ENCODE measurements around the gene ZNF566.

The ZNF566 gene

GRCh38 chr19:36409841-36410240, 79.5 kb downstream of the ZNF566 start:
- no peak for ATAC-seq
- Mint-ChIP-seq H3K9me3 (no peaks in the 10 kb centered on the region), H3K4me3 (no peak overlapping the region), H3K27ac (no peak overlapping the region), H3K36me3 (peaks cover 73% of the 10 kb centered on the region), H3K4me1 (peaks cover 7% of the 10 kb centered on the region), H3K27me3 (no peaks in the 10 kb centered on the region)

DNA sequence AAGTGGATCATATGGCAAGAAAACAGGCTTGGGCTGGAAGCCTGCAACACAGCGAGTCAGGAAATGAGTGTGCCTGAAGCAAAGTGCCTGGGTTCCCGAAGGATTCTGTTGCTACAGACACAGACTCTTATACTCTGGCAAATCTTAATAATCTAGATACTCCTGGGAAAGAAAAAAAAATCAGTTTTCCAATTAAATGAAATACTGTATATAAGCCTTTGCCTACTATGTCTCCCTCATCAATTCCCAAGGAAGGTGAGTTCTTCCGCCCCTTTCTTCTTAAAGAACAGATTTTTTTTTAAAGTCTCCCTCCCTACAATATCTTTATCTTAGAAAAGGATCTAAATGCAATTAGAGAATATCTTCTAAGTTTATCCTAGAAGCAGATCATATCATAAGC, 81.3 kb downstream of the ZNF566 start:
- Mint-ChIP-seq H3K27me3 (no peaks in the 10 kb centered on the region), H3K9me3 (peaks cover 4% of the 10 kb centered on the region), H3K36me3 (peaks cover 79% of the 10 kb centered on the region), H3K4me3 (no peak overlapping the region), H3K27ac (no peak overlapping the region), H3K4me1 (peaks cover 7% of the 10 kb centered on the region)
- no peak for ATAC-seq

- peaks cover 65% of the 10 kb centered on the region for H3K36me3 Mint-ChIP-seq
- no peak overlapping the region for H3K4me3 Mint-ChIP-seq
- no peaks in the 10 kb centered on the region for H3K27me3 Mint-ChIP-seq
- H3K27ac Mint-ChIP-seq = no peak overlapping the region
- no peak for ATAC-seq
- peaks cover 12% of the 10 kb centered on the region for H3K9me3 Mint-ChIP-seq
- H3K4me1 Mint-ChIP-seq = peaks cover 18% of the 10 kb centered on the region
Observed at GRCh38 chr19:36404498-36404897, 84.9 kb downstream of the ZNF566 start.

- Mint-ChIP-seq H3K9me3 (peaks cover 12% of the 10 kb centered on the region), H3K27ac (peak overlapping the region; percentile 69), H3K27me3 (no peaks in the 10 kb centered on the region), H3K4me1 (peaks cover 18% of the 10 kb centered on the region), H3K4me3 (peak overlapping the region; percentile 29), H3K36me3 (peaks cover 69% of the 10 kb centered on the region)
- peak; percentile 93 for ATAC-seq
Observed at GRCh38 chr19:36401475-36401874, 87.9 kb downstream of the ZNF566 start.

DNA sequence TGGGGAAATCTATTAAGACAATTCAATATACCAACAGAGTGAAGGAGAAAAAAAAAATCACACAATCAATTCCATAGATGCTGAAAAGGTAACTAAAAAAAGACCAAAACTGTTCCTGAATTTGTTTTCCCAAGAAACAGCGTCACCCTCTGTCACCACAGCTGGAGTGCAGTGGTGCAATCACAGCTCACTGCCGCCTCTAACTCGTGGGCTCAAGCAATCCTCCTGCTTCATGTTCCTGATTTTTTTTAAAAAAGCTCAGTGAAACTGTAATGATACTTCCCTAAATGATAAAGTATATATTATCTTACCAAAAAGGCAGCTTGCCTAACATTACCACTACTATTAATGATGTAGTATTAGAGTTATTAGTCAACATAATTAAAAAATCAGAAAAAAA, 90.8 kb downstream of the ZNF566 start:
- no peak overlapping the region for H3K27ac Mint-ChIP-seq
- H3K4me3 Mint-ChIP-seq = no peak overlapping the region
- H3K4me1 Mint-ChIP-seq = peaks cover 18% of the 10 kb centered on the region
- H3K36me3 Mint-ChIP-seq = peaks cover 68% of the 10 kb centered on the region
- ATAC-seq = no peak
- peaks cover 21% of the 10 kb centered on the region for H3K9me3 Mint-ChIP-seq
- H3K27me3 Mint-ChIP-seq = no peaks in the 10 kb centered on the region

Measured in stimulated activated memory B cell treated with anti-CD40 and anti-IgM and Interleukin-4, amounts not matched to agents 10 μg/mL and 1 μg/mL and 100 μg/mL, for 72 hours (primary cell).